K562 (cell line): ENCODE data around the gene MRFAP1. TPM values are rescaled to one million over a fixed set of nuclear protein-coding genes. Genes with fewer than 3 reads are reported as not detected.
A peak's percentile ranks its signal among the peaks of the same experiment; 100 is the strongest.

ENCODE experiments used
- ARID2 ChIP-seq: fragments of 450-650 bp; IDR thresholded peaks from 2 replicates; pipeline ENCODE4 v1.6.1; 2017; ENCODE audit warnings: antibody characterized with exemption, mild to moderate bottlenecking
- CHD7 ChIP-seq: fragments of 200-600 bp; sonication (generic); IDR thresholded peaks from one replicate; pipeline ENCODE4 v1.6.1; 2012; ENCODE audit warnings: mild to moderate bottlenecking, low read depth, low read length, inconsistent platforms
- CUX1 ChIP-seq: fragments of 200-800 bp; sonication (Bioruptor generic); IDR thresholded peaks from 2 replicates; pipeline ENCODE4 v1.6.1; 2016; ENCODE audit warnings: missing genetic modification characterization, missing compliant biosample characterization
- NFATC3 ChIP-seq: fragments of 450-650 bp; IDR thresholded peaks from 2 replicates; pipeline ENCODE4 v1.6.1; 2017; ENCODE audit warnings: mild to moderate bottlenecking
- NR0B1 ChIP-seq: fragments of 450-650 bp; IDR thresholded peaks from one replicate; pipeline ENCODE4 v1.6.1; 2018; ENCODE audit warnings: mild to moderate bottlenecking, moderate library complexity; ENCODE audit not compliant: partially characterized antibody
- PKNOX1 ChIP-seq: fragments of 450-650 bp; IDR thresholded peaks from 2 replicates; pipeline ENCODE4 v1.6.1; 2016
- TCFL5 ChIP-seq: fragments of 250-450 bp; sonication (Bioruptor Pico); conservative IDR thresholded peaks from 2 replicates; pipeline ENCODE4 v1.6.1; 2021; ENCODE audit warnings: mild to moderate bottlenecking, moderate library complexity, matching md5 sums
- ZNF3 ChIP-seq: fragments of 250-450 bp; sonication (Bioruptor Pico); IDR thresholded peaks from 2 replicates; pipeline ENCODE4 v1.5.0; 2021; ENCODE audit warnings: mild to moderate bottlenecking, moderate library complexity
- polyA plus RNA-seq, 8 experiments: library from polyadenylated mRNA; depleted of rRNA in 4 of 8; stranded (reverse) in 5 of 8; unstranded in 3 of 8; fragments of >200 nt; fragmentation: Nextera tagmentation in 2 of 8; fragmentation: Illumina TruSeq in 1 of 8; extraction: Ambion mirVana in 2 of 8; extraction: Trizol in 1 of 8; gene quantifications; 2 replicates each; pipeline versions ENCODE4 v1.2.1 to v1.2.3, GENCODE V29; 2011 to 2014; ENCODE audit warnings: inconsistent platforms in 1 of 8, missing spikeins in 1 of 8
- total RNA-seq, 7 experiments: library from RNA; depleted of rRNA in 6 of 7; stranded (reverse); fragments of >200 nt in 6 of 7; fragmentation: Illumina TruSeq in 2 of 7; extraction: Trizol in 2 of 7; gene quantifications; 2 replicates each; pipeline versions ENCODE4 v1.2.1 to v1.2.3, GENCODE V29; 2011 to 2021; ENCODE audit warnings: low replicate concordance in 1 of 7

The MRFAP1 gene
- total and polyA plus RNA-seq, 9 of the 15 experiments (the other 6 are each of a cell fraction or from before 2014, with no cell fraction given), result 46.0 to 270 (median 151) TPM

GRCh38 chr4:6674500-6675149, 34.1 kb downstream of the MRFAP1 start (continued):
- TF ChIP-seq CHD7 (no peak), PKNOX1 (peak; percentile 47), NFATC3 (peak; percentile 71; the same call in 1 of the 2 replicates), CUX1 (CRISPR knock-in tag) (no peak), ZNF3 (CRISPR knock-in tag) (no peak), ARID2 (no peak), NR0B1 (no peak), TCFL5 (CRISPR knock-in tag) (no peak)
